ENCODE data around the gene SPEG.

- TF ChIP-seq CTCF (IDR thresholded peaks at IDR 0.05; ENCODE audit: low read depth, low read length, poor library complexity, severe bottlenecking) (no peak), EZH2phosphoT487 (IDR thresholded peaks at IDR 0.05; ENCODE audit: borderline replicate concordance, low read length) (no peak)
Measured at GRCh38 chr2:219448099-219448775, 13.6 kb downstream of the SPEG start.

Data from DOHH2 (cell line).